Measurements from ENCODE around the gene SFMBT2.

Gene SFMBT2

GRCh38 chr10:7424919-7425318 lies 14.1 kb upstream of the SFMBT2 start:
- DNase-seq: no peak

DNA sequence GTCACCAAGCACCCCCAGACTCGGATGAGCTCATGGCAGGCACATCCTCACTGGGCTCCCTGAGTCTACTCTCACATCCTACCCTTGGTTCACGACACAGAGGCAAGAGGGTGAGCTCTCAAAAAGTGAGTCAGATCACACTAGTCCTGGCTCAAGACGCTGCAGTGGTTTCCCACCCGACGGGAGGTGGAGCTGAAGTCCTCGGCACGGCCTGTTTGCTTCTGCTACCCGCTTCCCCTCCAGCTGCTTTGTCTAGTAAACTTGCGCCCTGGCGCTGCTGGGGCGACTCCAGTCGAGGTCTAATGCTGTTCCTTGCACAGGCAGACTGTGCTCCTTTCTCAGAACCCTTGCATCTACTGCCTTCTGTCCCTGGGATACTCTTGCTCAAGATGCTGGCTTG lies 13.5 kb upstream of the SFMBT2 start:
- DNase-seq: no peak

- DNase-seq: no peak
Measured at GRCh38 chr10:7423521-7423920, 12.7 kb upstream of the SFMBT2 start.

GRCh38 chr10:7421526-7421925 lies 10.7 kb upstream of the SFMBT2 start:
- no peak for DNase-seq

- no peak for DNase-seq
Measured at GRCh38 chr10:7419998-7420397, 9.2 kb upstream of the SFMBT2 start.

DNA sequence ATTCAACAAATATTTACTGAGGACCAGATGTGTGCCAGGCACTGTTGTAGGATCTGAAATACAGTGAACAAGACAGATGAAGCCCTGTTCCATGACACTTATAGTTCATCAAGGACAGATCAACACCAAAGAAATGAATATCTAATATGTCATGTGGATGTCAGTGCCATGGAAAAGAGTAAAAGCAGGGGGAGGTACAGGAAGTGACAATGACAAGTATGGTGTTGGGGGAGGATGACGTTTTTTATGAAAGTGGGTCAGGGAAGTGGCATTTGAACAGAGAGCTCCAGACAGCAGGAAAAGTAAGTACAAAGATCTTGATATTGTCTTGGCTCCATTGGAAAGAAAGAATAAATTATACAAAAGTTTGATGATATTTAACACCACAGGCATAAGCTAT lies 7.0 kb upstream of the SFMBT2 start:
- DNase-seq: no peak

DNA sequence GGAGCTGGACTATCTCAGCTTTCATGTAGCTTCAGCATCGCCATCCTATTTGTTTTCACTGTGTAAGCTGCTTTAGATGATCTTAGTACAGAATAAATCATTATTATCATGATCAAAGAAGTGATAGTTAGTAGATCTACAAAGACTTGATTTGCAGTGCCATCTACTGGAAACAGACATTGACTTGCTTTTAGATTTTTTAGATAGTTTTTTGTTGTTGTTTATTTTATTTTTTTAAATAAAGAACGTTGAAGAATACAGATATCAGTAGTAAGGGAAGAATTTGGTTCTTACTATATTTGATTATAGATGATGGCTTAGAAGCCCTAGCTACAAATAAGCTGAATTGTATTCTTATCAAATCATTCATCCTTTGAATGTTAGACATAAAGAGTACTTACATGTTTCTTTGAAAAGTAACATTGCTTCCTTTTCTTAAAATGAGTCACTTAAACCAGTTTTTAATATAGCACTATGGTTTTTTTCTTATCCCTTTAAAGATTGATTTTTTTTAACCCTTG lies 6.3 kb upstream of the SFMBT2 start:
- DNase-seq: no peak

- DNase-seq: no peak
Measured at GRCh38 chr10:7414766-7415165, 3.9 kb upstream of the SFMBT2 start.

DNA sequence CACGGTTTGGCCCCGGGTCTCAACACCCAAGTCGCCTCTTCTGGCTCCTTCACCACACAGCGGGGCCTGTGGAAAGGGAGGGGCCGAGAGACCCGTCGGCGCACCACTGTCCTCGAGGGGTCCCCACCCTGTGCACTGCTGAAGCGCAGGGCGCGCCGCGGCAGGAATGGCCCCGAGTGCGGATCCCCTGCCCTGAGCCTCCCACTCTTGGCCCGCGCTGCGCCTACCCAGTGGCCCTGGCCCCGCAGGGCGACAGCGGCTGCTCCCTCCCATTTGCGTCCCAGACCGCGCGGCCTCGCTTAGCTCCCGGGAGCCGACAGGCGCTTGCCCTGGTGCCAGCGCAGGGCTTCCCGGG lies 2.1 kb upstream of the SFMBT2 start:
- no peak for DNase-seq

- no peak for DNase-seq
Measured at GRCh38 chr10:7412237-7412927, 1.5 kb upstream of the SFMBT2 start.

- no peak for DNase-seq
Measured at GRCh38 chr10:7411671-7412128, 866 bp upstream of the SFMBT2 start.

GRCh38 chr10:7410301-7410861 lies 453 bp downstream of the SFMBT2 start:
- no peak for DNase-seq

DNA sequence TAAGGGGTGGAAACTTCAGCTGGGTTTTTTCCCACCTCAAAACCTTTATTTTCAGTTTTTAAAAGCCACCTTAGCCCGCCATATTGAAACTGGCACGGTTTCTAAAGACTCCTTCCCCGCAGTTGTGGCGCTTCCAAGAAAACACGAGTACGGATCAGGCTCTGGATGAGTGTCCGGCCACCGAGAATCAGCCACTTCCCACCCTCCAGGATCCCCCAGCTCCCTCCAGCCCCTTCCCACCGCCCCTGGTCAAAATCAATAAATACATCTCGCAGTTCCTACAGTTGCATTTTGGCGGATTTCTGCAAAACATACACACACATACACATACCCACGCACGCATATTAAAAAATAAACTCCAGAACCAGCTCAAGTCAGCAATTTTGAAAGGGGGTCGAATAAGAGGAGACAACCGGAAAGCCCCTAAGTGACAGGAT lies 1.1 kb downstream of the SFMBT2 start:
- no peak for DNase-seq

GRCh38 chr10:7409045-7409731 lies 1.6 kb downstream of the SFMBT2 start:
- no peak for DNase-seq

GRCh38 chr10:7408291-7409044 lies 2.4 kb downstream of the SFMBT2 start:
- no peak for DNase-seq

GRCh38 chr10:7407368-7408290 lies 3.2 kb downstream of the SFMBT2 start:
- no peak for DNase-seq

- DNase-seq: no peak
Measured at GRCh38 chr10:7406712-7407333, 4.0 kb downstream of the SFMBT2 start.

DNA sequence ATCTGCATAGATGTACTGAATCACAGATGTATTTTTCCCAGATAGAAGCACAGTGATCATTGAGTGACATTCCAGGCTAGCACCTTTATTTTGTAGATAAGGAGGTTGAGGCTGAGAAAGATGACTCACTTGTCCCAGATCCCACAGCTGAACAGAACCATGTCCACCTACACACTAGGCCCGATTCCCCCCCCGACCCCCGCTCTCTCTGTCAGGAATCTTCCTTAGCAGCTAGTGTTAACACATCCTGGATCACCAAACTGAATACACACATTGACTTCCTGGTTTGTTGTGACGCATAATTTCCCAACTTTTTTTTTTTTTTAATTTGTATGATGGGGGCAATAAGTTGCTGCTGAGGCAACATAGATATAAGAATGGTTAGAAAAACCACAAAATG lies 5.2 kb downstream of the SFMBT2 start:
- DNase-seq: no peak

DNA sequence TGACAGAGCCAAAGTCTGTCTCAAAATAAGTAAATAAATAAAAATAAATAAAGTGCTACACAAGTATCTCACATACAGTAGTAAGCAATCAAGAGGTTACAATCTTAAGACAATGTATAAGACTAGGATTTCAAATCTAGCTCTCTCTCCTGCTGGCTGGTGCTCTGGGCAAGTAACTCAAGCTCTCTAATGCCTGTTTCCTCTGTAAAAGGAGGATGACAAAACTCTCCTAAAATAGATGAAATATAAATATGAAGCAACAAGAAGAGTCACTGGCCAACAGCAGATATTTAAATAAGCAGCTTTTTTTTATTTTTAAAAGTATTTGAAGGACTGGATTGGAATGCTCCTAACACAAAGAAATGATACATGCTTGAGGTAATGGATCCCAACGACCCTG lies 7.2 kb downstream of the SFMBT2 start:
- DNase-seq: no peak

DNA sequence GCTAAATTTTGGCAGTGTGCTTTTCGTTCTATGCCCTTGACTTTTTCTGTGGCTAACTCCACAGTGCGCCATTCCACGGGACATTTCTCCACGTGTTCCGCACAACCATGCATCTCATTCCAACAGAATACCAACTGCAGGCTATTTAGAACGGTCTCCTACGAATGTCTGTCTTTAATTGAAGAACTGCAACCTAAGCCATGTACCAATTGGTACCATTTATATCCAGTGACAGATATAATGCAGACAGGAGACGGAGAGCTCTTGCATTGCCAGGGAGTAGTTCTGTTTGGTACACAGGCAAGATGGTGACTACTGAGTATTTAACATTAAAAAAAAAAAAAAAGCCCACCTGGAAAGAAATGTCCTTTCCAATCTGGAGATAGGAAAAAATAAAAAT lies 9.1 kb downstream of the SFMBT2 start:
- DNase-seq: no peak

- no peak for DNase-seq
Measured at GRCh38 chr10:7401156-7401555, 9.7 kb downstream of the SFMBT2 start.
